Keratinocyte (primary cell): ENCODE measurements around the gene LAMA3. TPM values are rescaled to one million over a fixed set of nuclear protein-coding genes. Genes with fewer than 3 reads are reported as not detected.

Experiments used
- DNase-seq: peaks from one replicate; pipeline ENCODE4 v3.0.0-alpha.2; 2011; ENCODE audit warnings: low read depth, missing footprints, low spot score
- FAIRE-seq: peaks from 2 replicates; lab custom pipeline; 2011; peaks lifted over from hg19 to GRCh38; lab: Jason Lieb, UNC
- H2AFZ ChIP-seq: 2 replicates; pipeline ENCODE4 v1.6.0; 2012; ENCODE audit warnings: low read length, control low read depth, inconsistent platforms; ENCODE audit not compliant: control insufficient read depth
- H3K27ac ChIP-seq: 2 replicates; pipeline ENCODE4 v1.5.1; 2011; ENCODE audit warnings: low read length; ENCODE audit not compliant: control insufficient read depth, insufficient read depth
- H3K27me3 ChIP-seq: 3 replicates; pipeline ENCODE4 v1.6.0; 2011; ENCODE audit warnings: low read length; ENCODE audit not compliant: control insufficient read depth, insufficient read depth; ENCODE audit errors: extremely low read depth
- H3K36me3 ChIP-seq, 2 experiments: 2 replicates in 1 of 2; 3 replicates in 1 of 2; pipeline ENCODE4 v1.5.1; 2011; ENCODE audit warnings: low read length in 2 of 2, mild to moderate bottlenecking in 1 of 2; ENCODE audit not compliant: control insufficient read depth in 2 of 2, insufficient read depth in 2 of 2; ENCODE audit errors: extremely low read depth in 1 of 2
- H3K4me1 ChIP-seq: 3 replicates; pipeline ENCODE4 v1.5.1; 2011; ENCODE audit warnings: low read length; ENCODE audit not compliant: control insufficient read depth, insufficient read depth; ENCODE audit errors: extremely low read depth
- H3K4me2 ChIP-seq: 3 replicates; pipeline ENCODE4 v1.6.0; 2011; ENCODE audit warnings: low read depth, low read length; ENCODE audit not compliant: control insufficient read depth, insufficient read depth; ENCODE audit errors: extremely low read depth
- H3K4me3 ChIP-seq, 3 experiments: fragments of 200-600 bp in 1 of 3; sonication (generic) in 1 of 3; 2 replicates in 2 of 3; 3 replicates in 1 of 3; pipeline ENCODE4 v1.5.1; 2011 to 2016; ENCODE audit warnings: low read length in 3 of 3, mild to moderate bottlenecking in 3 of 3, control low read depth in 2 of 3, inconsistent platforms in 1 of 3, low read depth in 1 of 3, mixed read lengths in 1 of 3, mixed run types in 1 of 3, moderate library complexity in 1 of 3; ENCODE audit not compliant: control insufficient read depth in 2 of 3, insufficient read depth in 2 of 3; ENCODE audit errors: extremely low read depth in 1 of 3
- H3K79me2 ChIP-seq: 2 replicates; pipeline ENCODE4 v1.6.0; 2012; ENCODE audit warnings: low read length; ENCODE audit not compliant: control insufficient read depth, insufficient read depth
- H3K9ac ChIP-seq: 3 replicates; pipeline ENCODE4 v1.6.0; 2011; ENCODE audit warnings: low read length; ENCODE audit not compliant: control insufficient read depth, insufficient read depth; ENCODE audit errors: extremely low read depth
- H3K9me1 ChIP-seq: 3 replicates; pipeline ENCODE4 v1.6.0; 2011; ENCODE audit warnings: low read length; ENCODE audit not compliant: control insufficient read depth, insufficient read depth; ENCODE audit errors: extremely low read depth
- H3K9me3 ChIP-seq: 2 replicates; pipeline ENCODE4 v1.5.1; 2012; ENCODE audit warnings: low read depth, low read length; ENCODE audit not compliant: control insufficient read depth
- H4K20me1 ChIP-seq: 3 replicates; pipeline ENCODE4 v1.6.0; 2011; ENCODE audit warnings: low read length; ENCODE audit not compliant: control insufficient read depth, insufficient read depth; ENCODE audit errors: extremely low read depth
- EZH2 ChIP-seq: IDR thresholded peaks from one replicate; pipeline ENCODE4 v1.6.1; 2012; ENCODE audit warnings: inconsistent platforms, mild to moderate bottlenecking, low read length, moderate library complexity
- dilution Hi-C: fragments of 300-500 bp; cut with MboI; formaldehyde crosslinking; loops from one replicate; pipeline ENCODE4 v1.7.0; 2020; ENCODE audit warnings: low sequenced_read_pairs; ENCODE audit not compliant: extremely low pct_ligation_motif_present
- polyA plus RNA-seq, 5 experiments: library from polyadenylated mRNA; depleted of rRNA in 3 of 5; stranded (reverse) in 3 of 5; stranded (forward) in 1 of 5; unstranded in 1 of 5; fragments of >200 nt; gene quantifications; 1 replicate in 1 of 5; 2 replicates in 3 of 5; 3 replicates in 1 of 5; pipeline versions ENCODE4 v1.2.1 to v1.2.3, GENCODE V29; 2011 to 2012; ENCODE audit warnings: missing spikeins in 2 of 5, low read depth in 1 of 5, low replicate concordance in 1 of 5
- TF ChIP-seq, protein P1 (sequence below), 3 experiments: IDR thresholded peaks in 1 of 3; conservative IDR thresholded peaks in 1 of 3; optimal IDR thresholded peaks in 1 of 3; 2 replicates in 2 of 3; 3 replicates in 1 of 3; pipeline versions ENCODE3 to v1.5.1; 2011; ENCODE audit warnings: low read length in 3 of 3, mild to moderate bottlenecking in 3 of 3, moderate library complexity in 2 of 3, control low read depth in 1 of 3, inconsistent platforms in 1 of 3; ENCODE audit not compliant: insufficient read depth in 2 of 3; ENCODE audit errors: extremely low read depth in 1 of 3

LAMA3 gene
- polyA plus RNA-seq, 1 donor (not counting 4 experiments of a cell fraction or from before 2014, with no cell fraction given), result 1,944 TPM

DNA sequence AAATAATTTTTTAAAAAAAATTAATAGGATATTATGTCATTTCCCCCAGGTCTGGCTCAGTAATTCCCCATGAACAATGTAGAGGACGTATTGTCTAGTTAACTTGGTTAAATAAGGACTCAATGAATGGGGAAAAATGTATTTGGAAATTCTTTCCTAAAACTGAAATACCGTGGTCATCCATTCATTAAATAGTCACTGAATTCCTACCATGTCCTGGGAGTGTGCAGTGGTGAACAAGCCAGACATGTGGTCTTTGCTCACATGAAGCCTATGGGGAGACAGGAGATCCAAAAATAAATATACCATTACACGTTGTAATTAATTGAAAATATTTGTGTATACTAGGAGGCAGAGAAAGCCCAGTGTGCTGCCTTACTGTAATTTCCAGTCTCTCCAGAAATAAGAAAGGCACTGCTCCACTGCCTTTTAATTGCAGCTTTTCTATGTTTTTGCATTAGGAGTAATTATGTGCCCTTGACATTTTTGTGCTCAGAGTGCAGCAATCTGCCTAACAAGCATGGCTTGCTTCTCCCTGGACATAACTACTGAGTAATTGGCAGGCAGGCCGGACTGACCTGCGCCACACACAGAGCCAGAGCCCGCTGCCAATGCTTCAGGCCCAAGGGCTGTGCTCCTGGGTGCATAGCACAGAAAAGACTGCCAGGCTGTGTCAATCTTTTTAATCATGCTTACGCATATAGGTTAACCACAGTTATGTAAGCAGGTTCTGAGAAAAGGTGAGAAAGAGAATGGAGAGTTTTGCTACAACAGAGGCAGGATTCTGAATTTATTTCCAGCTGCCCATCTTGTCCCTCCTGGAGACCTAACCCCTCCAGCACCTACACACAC, 303.1 kb downstream of the LAMA3 start:
- no peak for DNase-seq
- H2AFZ ChIP-seq, result no peak overlapping the region

GRCh38 chr18:23992941-23993280, 303.7 kb downstream of the LAMA3 start:
- Histone ChIP-seq H3K4me1 (peaks cover 31% of the 10 kb centered on the region), H3K4me3 (no peak overlapping the region), H3K9ac (peak overlapping the region; percentile 56), H3K9me3 (no peaks in the 10 kb centered on the region), H3K79me2 (no peaks in the 10 kb centered on the region), H4K20me1 (no peaks in the 10 kb centered on the region), H3K27ac (peak overlapping the region; percentile 51), H3K27me3 (no peaks in the 10 kb centered on the region), H3K9me1 (no peaks in the 10 kb centered on the region), H3K36me3 (no peaks in the 10 kb centered on the region), H3K4me2 (peak overlapping the region; percentile 55), H2AFZ (no peak overlapping the region)
- DNase-seq (no peak), FAIRE-seq (no peak)
- dilution Hi-C loops, result no loop called here
- TF ChIP-seq, protein P1, sequence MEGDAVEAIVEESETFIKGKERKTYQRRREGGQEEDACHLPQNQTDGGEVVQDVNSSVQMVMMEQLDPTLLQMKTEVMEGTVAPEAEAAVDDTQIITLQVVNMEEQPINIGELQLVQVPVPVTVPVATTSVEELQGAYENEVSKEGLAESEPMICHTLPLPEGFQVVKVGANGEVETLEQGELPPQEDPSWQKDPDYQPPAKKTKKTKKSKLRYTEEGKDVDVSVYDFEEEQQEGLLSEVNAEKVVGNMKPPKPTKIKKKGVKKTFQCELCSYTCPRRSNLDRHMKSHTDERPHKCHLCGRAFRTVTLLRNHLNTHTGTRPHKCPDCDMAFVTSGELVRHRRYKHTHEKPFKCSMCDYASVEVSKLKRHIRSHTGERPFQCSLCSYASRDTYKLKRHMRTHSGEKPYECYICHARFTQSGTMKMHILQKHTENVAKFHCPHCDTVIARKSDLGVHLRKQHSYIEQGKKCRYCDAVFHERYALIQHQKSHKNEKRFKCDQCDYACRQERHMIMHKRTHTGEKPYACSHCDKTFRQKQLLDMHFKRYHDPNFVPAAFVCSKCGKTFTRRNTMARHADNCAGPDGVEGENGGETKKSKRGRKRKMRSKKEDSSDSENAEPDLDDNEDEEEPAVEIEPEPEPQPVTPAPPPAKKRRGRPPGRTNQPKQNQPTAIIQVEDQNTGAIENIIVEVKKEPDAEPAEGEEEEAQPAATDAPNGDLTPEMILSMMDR (optimal IDR thresholded peaks at IDR 0.05 in 1 of 3, IDR thresholded peaks at IDR 0.05 in 1 of 3, conservative IDR thresholded peaks at IDR 0.05 in 1 of 3; ENCODE audit: extremely low read depth in 1 of 3, insufficient read depth in 2 of 3, low read length in 3 of 3), result no peak
- TF ChIP-seq EZH2, result no peak

More for the DNA sequence above, 303.1 kb downstream of the LAMA3 start:
- Histone ChIP-seq H3K9me1 (no peaks in the 10 kb centered on the region), H3K36me3 (no peaks in the 10 kb centered on the region), H4K20me1 (no peaks in the 10 kb centered on the region), H3K4me2 (peak overlapping the region; percentile 55), H3K9me3 (no peaks in the 10 kb centered on the region), H3K4me1 (peaks cover 31% of the 10 kb centered on the region), H3K79me2 (no peaks in the 10 kb centered on the region), H3K27ac (peak overlapping the region; percentile 51), H3K9ac (peak overlapping the region; percentile 56), H3K4me3 (no peak overlapping the region), H3K27me3 (no peaks in the 10 kb centered on the region)
- no peak for TF ChIP-seq EZH2
- TF ChIP-seq, protein P1 (optimal IDR thresholded peaks at IDR 0.05 in 1 of 3, IDR thresholded peaks at IDR 0.05 in 1 of 3, conservative IDR thresholded peaks at IDR 0.05 in 1 of 3; ENCODE audit: extremely low read depth in 1 of 3, insufficient read depth in 2 of 3, low read length in 3 of 3), result no peak
- peak; percentile 94 for FAIRE-seq
- dilution Hi-C loops, result no loop called here
